Thoracic aorta (tissue), 2 donors: ENCODE results near the gene XRCC3. TPM values are rescaled to one million over a fixed set of nuclear protein-coding genes. Genes with fewer than 3 reads are reported as not detected.

Experiments
- ATAC-seq: fragments of 150-250 bp; one replicate; pipeline ENCODE4 v1.8.0; 2017; ENCODE audit warnings: low read depth; ENCODE audit not compliant: insufficient number of reproducible peaks, low FRiP score
- DNase-seq: peaks from one replicate; pipeline ENCODE4 v3.0.0-alpha.2; 2020; ENCODE audit warnings: low spot score
- H3K27ac ChIP-seq, 2 donors: fragments of 200-600 bp; sonication (generic); 1 replicate in 1 of 2; 2 replicates in 1 of 2; pipeline ENCODE4 v1.5.1; 2016; ENCODE audit warnings: mild to moderate bottlenecking in 2 of 2, moderate library complexity in 2 of 2
- H3K27me3 ChIP-seq: fragments of 200-600 bp; sonication (generic); replicated peaks from 2 replicates; pipeline ENCODE4 v1.6.0; 2016; ENCODE audit warnings: mild to moderate bottlenecking; ENCODE audit not compliant: insufficient read depth
- H3K36me3 ChIP-seq: fragments of 200-600 bp; sonication (generic); one replicate; pipeline ENCODE4 v1.5.1; 2016
- H3K4me1 ChIP-seq, 2 donors: fragments of 200-600 bp; sonication (generic); 1 replicate in 1 of 2; 2 replicates in 1 of 2; pipeline versions ENCODE4 v1.5.1 to v1.6.0; 2016; ENCODE audit warnings: low read depth in 2 of 2, mild to moderate bottlenecking in 1 of 2; ENCODE audit not compliant: control insufficient read depth in 1 of 2
- H3K4me3 ChIP-seq: fragments of 200-600 bp; sonication (generic); 2 replicates; pipeline ENCODE4 v1.5.1; 2016; ENCODE audit warnings: mild to moderate bottlenecking
- H3K9me3 ChIP-seq: fragments of 200-600 bp; sonication (generic); 2 replicates; pipeline ENCODE4 v1.5.1; 2016
- CTCF ChIP-seq: fragments of 200-600 bp; sonication (generic); IDR thresholded peaks from one replicate; pipeline ENCODE4 v1.5.1; 2019; ENCODE audit warnings: antibody characterized with exemption
- total RNA-seq, 2 donors: library from RNA; depleted of rRNA; stranded (reverse); fragments of >200 nt; gene quantifications; one replicate each; pipeline versions ENCODE4 v1.1.0 to v1.2.3, GENCODE V29; 2016

XRCC3 gene
- total RNA-seq, 2 donors from 2014 or later: 8.4 to 18.5 TPM

GRCh38 chr14:103705504-103706284 is 9.6 kb downstream of the XRCC3 start:
- H3K9me3 ChIP-seq: no peaks in the 10 kb centered on the region
- H3K4me3 ChIP-seq: no peak overlapping the region
- DNase-seq (no peak), ATAC-seq (no peak)
- H3K4me1 ChIP-seq: peaks cover 5 to 29% of the 10 kb centered on the region in 2 donors
- no peaks in the 10 kb centered on the region for H3K27me3 ChIP-seq
- peaks cover 44% of the 10 kb centered on the region for H3K36me3 ChIP-seq
- TF ChIP-seq CTCF: no peak
- H3K27ac ChIP-seq: no peak overlapping the region

GRCh38 chr14:103705118-103705503 is 10.1 kb downstream of the XRCC3 start:
- ATAC-seq (no peak), DNase-seq (no peak)
- no peak for TF ChIP-seq CTCF
- Histone ChIP-seq H3K4me3 (no peak overlapping the region), H3K9me3 (no peaks in the 10 kb centered on the region), H3K4me1 (peaks cover 5 to 30% of the 10 kb centered on the region in 2 donors), H3K36me3 (peaks cover 47% of the 10 kb centered on the region), H3K27me3 (no peaks in the 10 kb centered on the region), H3K27ac (no peak overlapping the region)

GRCh38 chr14:103704708-103705107 is 10.5 kb downstream of the XRCC3 start:
- DNase-seq (no peak), ATAC-seq (no peak)
- no peak overlapping the region for H3K27ac ChIP-seq
- H3K4me3 ChIP-seq: no peak overlapping the region
- no peak for TF ChIP-seq CTCF
- H3K36me3 ChIP-seq: peaks cover 47% of the 10 kb centered on the region
- no peaks in the 10 kb centered on the region for H3K9me3 ChIP-seq
- H3K27me3 ChIP-seq: no peaks in the 10 kb centered on the region
- H3K4me1 ChIP-seq: peaks cover 5 to 34% of the 10 kb centered on the region in 2 donors

- Histone ChIP-seq H3K9me3 (no peaks in the 10 kb centered on the region), H3K27me3 (no peaks in the 10 kb centered on the region), H3K4me3 (no peak overlapping the region), H3K36me3 (peaks cover 55% of the 10 kb centered on the region), H3K27ac (no peak overlapping the region), H3K4me1 (peaks cover 5 to 39% of the 10 kb centered on the region in 2 donors)
- ATAC-seq (no peak), DNase-seq (no peak)
- TF ChIP-seq CTCF: no peak
Observed at GRCh38 chr14:103703433-103704385, 11.5 kb downstream of the XRCC3 start.
